NCI-H2029 (cell line): ENCODE data around the gene SLC8A1.

Source experiments
- DNase-seq: peaks from one replicate; lab custom pipeline; 2025; lab: John Stamatoyannopoulos, UW

The SLC8A1 gene

DNA sequence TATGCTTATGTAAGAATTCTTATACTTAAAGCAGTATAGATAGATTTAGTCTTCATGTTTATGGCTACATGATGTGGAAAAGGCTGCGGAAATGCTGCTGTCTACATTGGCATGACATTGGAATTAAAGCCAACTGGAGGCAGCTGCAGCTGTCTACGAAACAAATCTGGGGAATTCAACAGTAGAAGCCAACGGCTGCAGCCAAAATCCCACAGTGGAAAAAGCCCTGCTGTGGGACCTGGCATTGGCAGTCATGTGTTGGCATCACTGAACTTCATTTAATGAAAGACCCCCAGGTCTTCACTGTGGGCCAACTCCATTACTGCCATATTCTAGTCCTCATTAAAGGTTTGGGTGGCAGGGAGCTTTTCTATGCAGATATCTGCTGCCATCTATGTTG, 223.6 kb downstream of the SLC8A1 start:
- DNase-seq = no peak

DNA sequence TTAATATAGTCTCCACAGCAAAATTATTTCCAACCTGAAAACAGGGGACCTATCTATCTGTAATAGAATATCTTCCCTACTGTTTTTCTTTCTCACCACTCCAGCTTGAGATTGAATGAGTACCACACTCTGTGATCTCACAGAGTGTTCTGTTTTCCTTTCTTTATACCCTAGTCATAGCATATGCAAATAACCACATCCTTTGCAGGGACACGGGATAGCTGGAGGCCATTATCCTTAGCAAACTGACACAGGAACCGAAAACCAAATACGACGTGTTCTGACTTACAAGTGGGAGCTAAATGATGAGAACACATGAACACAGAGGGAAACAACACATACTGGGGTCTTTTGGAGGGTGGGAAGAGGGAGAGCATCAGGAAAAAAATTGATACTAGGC, 224.7 kb downstream of the SLC8A1 start:
- DNase-seq = no peak

DNA sequence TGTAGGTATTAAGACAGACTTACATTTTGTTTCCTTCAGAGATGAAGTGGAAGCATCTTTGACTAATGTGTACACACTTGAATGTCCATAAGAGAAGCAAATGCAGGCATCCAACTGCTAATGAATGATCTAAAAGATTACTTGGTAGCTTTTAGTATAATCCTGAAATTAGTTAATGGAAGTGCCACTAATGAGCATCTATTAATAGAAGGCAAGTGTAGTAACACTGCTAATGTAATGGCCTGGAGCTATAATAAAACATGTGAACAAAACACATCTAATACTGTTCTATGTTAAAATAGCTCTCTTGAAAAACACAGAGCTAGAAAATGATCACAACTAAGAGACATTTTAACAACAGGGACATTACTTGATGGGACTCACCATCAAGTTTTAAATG, 225.3 kb downstream of the SLC8A1 start:
- DNase-seq = no peak

DNA sequence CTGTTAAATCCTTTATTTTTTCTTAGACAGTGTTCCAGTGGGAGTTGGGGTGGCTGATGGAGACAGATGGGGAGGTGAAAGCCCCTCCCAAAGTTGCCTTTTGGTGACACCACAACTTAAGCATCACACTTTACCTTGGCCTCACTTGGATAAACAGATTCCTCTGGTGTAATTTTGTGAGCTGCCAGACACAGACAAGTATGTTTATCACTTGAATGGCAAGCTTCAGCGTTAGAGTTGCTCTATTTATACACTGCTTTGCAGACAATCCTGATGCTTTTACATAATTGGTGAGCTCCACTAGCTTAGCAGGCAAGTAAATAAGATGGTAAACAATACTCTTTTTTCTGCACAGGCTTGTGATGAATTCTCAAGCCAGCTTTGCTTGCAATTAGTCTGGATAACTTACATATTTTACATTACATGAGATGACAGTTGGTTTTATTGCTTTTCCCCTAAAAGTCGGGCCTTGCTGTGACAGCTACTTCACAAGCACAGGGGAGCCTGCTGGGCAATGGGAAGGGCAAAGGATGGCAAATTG, 226.2 kb downstream of the SLC8A1 start:
- DNase-seq = no peak

DNA sequence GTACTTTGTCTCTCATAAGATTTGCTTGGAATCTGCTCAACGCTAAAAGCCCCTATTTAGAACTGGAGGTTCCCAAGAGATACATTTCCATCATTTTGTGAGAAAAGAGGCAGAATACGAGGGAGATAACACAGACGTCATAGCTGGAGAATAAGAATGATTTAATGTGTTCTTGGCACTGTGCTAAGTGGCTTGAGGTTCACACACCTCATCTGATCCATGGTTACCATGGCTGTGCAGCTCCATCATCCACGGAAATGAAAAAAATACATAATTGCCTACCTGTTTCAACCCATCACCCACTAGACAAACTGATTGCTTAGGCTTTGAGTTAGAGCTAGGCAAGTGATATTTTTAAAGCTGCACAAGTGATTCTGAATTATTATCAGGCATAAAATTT, 227.6 kb downstream of the SLC8A1 start:
- no peak for DNase-seq

DNA sequence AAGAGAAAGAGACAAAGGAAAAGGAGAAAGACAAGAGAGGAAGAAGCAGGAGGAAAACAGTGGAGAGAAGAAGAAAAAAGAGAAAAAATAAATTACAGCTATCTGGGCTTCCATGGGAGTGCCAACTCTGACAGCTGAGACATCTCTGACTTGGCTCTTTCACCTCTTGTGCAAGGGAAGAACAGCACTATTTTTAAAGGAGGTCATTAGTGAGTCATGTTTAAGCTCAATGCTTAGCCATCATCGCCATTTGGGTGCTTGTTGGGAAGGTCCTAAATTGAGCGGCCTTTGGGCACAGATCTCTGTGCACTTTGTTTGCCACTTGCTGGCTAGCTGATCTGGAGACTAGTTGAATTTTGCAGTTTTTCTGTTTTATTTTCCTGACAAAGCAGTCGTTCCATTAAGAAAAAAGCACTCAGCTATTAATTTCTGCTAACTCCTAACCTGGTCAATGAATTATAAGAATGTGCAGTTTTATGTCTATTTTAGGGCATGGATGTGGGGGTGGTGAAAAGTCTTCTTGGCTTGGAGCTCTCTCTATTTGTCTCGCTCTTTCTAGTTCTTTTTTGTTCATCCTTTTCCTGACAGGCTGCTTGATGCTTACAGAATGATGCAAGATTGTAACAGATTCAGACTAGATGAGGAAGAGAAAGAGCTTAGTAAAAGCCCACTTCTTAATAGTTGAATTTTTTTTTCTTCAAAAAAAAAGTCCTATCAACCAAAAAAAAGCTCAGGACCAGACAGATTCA, 231.5 kb downstream of the SLC8A1 start:
- DNase-seq = no peak

DNA sequence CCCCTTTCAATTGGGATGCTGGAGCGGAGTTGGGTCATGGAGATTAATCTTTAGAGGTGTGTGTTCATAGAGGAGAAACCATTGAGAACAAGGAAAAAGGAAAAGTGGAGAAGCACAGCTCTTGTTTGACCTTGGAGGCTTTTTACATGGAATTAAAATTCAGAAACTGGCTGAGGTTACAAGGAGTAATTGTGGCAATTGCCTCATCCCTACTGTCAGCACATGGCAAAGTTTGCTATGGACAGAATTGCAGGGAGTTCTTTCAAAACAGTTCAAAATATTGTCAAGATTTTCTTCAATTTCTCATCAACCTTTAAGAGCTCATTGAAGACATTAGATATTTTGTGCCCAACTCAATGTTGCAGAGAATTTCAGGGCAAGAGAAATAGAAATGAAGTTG, 232.7 kb downstream of the SLC8A1 start:
- no peak for DNase-seq

DNA sequence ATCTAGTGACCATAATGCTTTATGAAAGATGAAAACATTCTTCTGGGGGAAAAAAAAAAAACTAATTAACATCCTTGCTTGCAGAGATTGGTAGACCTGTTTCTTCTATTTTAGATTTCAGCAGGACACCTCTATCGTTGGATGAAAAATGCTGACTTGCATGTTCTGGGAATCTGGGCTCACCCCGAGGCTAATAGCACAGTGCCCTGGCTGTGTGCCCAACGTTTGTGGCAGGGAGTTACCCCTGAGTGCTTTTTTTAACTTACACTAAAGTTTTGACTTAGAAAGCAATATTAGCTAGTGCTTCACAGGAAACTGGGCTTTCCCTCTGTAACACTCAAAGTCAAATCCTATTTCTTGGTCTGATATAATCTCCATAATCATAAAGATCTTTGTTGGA, 233.2 kb downstream of the SLC8A1 start:
- no peak for DNase-seq

DNA sequence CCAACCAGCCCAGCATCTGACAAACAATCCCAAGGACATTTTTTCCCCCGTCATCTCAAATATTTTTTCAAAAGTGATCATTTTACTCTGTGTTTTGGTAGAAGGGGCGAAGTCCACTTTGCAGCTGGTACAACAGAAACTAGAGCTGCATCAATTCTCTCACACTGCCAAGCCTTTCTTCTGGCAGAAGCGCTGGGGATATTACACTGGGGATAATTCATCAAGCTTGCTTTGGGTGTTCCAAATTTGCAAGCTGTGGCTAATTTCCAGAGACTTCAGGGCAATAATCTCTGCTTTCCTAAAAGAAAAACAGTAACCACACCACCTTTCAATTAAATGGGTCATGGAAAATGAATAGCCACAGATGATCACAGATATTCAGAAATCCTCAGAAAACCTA, 238.3 kb downstream of the SLC8A1 start:
- DNase-seq = no peak

DNA sequence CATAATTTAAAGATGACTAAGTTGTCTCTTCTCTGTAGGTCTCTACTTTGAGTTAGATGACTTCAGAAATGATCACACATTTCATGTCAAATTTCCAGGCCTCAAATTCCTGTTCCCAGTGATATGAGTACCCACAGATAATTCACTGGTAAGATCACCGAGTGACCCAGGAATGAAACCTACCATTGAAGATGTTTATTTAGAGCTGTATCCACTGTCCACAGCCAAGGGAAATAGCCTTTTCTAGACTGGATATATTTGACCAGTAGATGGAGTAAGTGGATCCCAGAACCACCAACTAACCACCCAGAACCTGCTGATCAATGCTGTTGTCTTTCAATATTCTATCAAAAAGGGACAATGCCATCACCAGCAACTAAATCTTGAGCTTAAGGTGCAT, 238.8 kb downstream of the SLC8A1 start:
- DNase-seq = no peak

DNA sequence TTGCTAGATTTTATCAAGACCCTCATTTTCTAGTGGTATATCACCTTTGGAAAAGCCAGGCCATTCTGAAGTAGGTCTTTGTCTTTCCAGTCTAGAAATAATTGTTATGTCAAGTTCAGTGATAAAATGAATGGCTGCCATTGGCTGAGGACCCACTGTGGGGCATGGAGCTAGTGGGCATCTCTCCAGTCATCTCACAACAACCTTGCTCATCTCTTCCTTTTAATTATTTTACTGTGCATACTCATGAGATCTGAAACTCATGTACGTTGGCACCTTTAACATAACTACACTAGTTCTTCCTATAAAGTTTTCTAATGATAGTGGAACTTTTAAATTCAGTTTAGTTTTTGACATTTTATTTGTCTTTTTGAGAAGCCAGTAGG, 240.9 kb downstream of the SLC8A1 start:
- DNase-seq = no peak

DNA sequence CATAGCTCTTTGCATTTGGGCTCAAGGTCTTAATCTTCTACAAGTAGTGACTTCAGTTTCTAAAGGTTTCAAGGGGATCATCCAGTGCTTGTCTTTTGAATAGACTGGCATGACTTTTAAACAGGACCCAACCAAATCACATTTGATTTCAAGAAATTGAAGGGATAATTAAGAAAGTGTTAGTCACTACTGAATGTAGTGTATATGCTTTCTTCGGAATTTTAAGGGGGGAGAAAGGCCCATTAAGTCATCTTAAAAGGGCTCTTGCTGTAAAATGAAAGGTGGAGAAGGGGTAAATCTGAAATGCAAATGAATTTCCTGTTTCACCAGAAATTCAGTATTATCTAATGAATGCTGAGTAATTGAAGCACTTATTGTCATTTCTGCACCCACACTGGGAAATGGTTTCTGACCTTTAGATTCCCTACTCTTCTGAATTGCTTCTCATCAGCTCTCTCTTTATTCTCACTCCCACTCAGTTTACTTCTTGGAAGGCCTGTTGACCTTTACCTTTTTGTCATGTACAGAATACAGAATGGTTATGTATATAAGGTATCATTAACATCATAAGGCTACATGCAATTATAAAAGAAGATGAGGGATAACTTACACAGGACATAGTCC, 241.4 kb downstream of the SLC8A1 start:
- no peak for DNase-seq

DNA sequence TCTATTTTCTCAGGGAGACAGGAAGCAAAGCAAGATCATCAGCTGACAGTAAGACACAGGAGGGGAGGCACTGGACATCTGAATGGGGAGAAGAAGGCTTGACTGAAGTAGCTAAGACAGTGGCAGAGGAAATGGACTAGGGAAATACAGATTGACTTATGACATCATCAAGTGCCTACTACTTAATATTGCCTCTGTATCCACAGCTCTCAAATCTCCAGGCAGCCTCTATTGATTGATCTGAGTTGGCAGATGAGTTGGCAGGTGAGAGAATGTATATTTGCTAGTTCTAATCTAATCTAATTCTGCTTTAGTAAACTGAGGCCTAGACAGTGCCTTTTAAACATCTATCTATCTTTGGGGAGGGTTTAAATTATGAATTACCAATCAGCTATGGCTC, 242.1 kb downstream of the SLC8A1 start:
- no peak for DNase-seq

DNA sequence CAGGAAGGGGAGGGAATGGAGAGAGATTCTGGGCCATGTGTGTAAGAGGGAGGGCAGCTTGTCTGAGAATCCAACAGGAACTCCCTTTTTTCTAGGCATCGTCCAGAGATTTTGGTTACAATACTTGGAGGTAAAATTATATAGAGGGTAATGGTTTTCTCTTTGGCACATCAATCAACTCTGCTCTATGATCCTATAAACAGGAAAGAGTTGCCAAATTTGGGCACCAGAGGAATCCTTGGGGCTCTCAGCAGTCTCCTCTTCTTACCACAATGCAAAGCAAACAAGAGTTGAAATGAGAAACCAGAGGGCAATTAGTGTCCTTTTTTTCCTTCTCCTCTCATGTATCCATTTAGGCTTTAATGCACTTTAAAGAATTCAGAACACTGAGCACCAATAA, 243.4 kb downstream of the SLC8A1 start:
- DNase-seq = peak; percentile 67

DNA sequence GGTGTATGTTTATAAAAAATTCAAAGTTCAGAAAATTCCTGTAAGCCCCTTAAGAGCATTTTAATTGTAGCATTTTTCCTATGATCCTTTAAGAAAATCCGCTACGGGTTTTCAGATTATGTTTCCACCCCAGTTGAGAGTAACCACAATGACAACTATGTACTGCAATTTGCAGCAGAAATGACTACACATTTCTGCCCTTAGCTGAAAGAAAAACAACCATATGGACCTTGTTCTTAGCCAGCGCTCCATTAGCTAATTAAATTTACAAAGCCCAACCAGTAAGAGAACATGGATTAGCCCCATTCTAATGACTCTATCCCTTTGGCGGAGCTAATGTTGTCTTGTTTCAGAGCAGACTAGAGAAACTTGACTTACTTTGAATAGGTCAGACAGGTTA, 247.6 kb downstream of the SLC8A1 start:
- DNase-seq = no peak

DNA sequence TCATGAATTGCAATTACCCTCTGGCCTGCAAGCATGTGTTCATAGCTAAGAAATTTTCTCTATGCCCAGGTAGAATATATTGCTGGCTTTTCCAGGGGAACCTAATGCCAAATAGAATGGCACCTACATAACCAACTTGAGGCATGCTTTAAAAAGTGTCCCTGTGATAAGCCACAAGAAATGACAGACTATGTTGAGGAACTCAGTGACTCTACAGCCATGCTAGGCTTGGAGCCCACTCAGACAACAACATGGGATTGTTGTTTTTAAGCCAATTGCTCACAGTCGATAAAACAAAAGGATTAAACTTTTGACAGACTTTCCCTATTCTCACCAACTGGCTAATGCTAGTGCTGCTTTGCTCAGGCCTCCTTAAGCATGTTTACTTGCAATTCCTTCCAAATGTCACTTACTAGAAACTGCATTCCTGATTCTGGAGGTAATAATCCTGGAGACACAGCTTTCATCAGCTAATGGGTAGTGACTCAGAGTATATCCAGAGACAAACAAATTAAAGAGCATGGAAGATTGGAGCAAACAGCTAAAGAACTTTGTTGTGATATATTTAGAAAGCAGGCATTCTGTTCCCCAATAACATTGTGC, 249.0 kb downstream of the SLC8A1 start:
- no peak for DNase-seq

DNA sequence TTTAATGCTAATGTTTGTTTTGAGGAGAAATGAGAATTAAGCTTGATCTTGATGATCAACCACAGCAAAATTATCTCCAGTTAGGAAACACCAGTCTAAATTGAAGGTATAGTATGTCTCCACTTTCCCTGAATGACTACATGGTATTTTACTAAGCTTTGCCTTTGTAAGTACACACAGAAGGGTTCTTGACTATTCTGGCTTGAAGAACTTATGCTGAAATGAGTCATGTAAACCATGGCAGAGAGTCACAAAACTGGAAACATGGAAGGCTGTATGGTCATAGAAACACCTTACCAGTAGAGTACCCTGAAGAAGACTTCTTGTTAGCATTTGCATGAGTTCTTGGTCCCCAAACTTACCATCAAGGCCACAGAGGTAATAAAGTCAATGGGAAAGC, 250.5 kb downstream of the SLC8A1 start:
- no peak for DNase-seq

DNA sequence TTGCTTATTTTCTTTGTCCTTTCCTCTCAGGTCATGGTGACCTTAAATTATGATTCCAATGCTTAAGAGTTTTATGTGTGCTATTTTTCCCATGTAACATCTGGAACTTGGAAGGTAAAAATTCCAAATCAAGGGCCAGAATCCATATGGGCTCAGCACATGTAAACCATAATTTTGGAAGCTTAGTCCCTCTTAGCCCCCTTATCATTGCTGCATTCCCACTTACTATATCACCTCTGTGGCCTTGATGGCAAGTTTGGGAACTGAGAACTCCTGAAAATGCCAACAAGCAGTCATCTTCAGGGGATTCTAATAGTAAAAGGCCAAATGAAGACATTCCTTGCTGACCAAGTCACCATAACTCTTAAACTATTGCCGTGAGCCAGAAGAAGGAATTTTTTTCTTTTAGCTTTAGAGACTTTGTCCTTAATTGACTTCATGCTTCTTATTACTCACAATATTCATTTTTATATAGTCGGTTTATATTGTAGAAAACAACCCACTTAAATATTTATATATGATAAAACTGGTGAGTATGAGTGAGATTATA, 251.4 kb downstream of the SLC8A1 start:
- no peak for DNase-seq

DNA sequence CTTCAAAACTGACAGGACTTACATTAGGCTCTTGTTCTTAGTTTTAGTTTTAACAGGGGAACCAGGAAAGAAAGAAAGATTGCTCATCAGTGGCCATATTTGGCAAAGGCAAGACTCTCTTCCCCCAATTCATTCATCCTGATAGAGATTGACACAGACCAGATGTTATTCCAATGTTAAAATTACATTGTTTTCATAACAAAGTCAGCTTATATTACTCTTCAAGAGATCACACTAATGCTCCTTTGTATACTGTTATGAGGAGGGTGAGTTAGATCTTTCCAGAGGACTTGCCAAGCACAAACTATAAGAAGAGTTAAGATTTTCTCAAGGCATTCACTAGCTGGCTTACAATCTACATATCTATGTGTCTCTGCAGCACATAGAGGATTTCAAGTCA, 252.1 kb downstream of the SLC8A1 start:
- DNase-seq = no peak

DNA sequence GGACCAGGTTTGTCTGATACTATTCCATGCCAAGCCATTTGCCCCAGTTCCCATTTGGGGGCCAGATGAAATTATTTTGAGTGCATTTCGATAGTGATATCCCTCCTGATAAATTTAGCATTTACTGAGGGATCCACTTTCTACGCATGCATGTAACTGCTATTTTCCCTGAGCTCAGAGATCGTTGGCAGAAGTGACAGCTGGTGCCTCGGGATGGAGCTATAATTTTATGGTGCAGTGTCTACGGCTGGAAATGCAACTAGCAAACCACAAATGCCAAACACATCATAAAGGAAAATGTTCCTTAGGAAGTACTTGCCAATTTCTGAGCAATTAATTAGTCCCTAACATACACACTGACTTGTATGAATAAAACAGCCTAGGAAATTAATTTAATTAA, 254.8 kb downstream of the SLC8A1 start:
- DNase-seq = no peak

DNA sequence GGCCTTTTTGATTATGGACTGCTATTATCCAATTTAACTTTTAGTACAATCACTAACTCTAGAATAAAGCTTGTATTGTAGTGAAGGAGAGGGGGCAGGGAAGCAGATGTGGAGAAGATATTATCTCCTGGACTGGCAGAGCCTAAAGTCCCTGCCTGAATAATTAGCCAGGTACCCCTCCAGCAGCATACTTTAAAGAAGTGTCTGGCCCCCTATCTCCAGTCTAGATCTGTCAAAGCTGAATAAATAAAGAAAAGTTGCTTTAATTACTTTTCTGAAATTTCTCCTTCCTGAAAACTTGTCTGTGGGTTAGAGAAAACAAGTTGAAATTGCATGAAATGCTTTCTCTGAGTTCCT, 258.2 kb downstream of the SLC8A1 start:
- no peak for DNase-seq

DNA sequence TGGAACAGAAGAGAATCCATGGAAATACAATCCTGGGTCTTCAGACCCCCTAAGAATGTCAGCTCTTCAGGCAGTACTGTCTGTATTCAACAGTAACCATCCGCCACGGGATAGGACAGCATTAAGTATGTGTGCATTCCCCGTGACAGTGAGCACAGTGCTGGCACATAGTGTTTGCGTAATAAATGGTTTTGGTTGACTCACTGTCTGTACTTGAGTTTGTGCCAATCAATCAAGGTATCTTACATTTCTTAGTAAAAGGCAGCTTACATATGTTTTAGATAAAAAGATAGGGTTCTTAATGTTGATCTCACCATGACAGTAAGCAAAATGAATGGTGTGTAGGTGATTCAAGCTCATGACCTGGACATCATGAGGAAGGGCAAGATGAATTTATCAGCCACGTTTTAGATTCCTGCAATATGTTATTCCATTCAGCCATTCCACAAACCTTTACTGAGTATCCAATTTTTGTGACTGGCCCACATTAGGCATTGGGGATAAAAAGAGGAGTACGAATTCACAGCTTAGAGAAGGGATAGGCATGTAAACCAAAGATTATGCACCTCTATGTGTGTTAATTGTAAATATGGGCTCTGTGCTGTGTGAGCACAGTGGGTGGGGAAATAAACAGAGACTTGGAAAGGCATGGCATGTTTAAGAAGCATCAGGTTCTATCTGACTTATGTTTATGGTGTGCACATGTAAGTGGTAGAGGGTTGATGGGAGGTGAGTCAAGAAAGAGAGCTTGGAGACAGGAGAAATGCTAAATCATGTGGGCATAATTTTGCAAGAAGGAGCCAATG, 258.8 kb downstream of the SLC8A1 start:
- DNase-seq = no peak
